Upper lobe of left lung (tissue), 4 donors: Measurements from ENCODE around the gene CNTN6.

Experiments
- POLR2A ChIP-seq, 4 donors: fragments of 450-650 bp; IDR thresholded peaks; one replicate each; pipeline ENCODE4 v1.5.1; 2016 to 2017; ENCODE audit warnings: antibody characterized with exemption in 4 of 4, mild to moderate bottlenecking in 2 of 4
- TF ChIP-seq, protein P1 (sequence below), 6 experiments: fragments of 450-650 bp in 4 of 6; fragments of 200-600 bp in 2 of 6; sonication (generic) in 2 of 6; IDR thresholded peaks; one replicate each; pipeline ENCODE4 v1.5.1; 2016 to 2019; ENCODE audit warnings: antibody characterized with exemption in 6 of 6

DNA sequence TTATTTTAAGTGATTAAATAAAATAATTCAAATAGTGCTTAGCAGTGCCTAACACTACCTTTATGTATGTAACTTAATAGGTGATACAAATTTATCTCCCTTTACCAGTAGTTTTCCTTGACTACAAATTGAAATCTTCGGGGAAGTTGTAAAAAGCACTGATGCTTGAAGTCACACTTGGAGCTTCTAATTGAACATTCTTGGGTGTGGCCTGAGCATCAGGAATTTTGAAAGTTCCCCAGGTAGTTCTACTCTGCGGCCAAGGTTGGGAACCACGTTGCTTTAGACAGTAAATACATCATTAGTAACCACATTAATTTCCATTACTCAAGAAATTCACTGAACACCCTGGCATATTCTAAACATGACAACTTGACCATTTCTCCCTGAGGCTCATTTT is 351.4 kb downstream of the CNTN6 start:
- TF ChIP-seq POLR2A (IDR thresholded peaks at IDR 0.05) = no peak
- TF ChIP-seq, protein P1, sequence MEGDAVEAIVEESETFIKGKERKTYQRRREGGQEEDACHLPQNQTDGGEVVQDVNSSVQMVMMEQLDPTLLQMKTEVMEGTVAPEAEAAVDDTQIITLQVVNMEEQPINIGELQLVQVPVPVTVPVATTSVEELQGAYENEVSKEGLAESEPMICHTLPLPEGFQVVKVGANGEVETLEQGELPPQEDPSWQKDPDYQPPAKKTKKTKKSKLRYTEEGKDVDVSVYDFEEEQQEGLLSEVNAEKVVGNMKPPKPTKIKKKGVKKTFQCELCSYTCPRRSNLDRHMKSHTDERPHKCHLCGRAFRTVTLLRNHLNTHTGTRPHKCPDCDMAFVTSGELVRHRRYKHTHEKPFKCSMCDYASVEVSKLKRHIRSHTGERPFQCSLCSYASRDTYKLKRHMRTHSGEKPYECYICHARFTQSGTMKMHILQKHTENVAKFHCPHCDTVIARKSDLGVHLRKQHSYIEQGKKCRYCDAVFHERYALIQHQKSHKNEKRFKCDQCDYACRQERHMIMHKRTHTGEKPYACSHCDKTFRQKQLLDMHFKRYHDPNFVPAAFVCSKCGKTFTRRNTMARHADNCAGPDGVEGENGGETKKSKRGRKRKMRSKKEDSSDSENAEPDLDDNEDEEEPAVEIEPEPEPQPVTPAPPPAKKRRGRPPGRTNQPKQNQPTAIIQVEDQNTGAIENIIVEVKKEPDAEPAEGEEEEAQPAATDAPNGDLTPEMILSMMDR (IDR thresholded peaks at IDR 0.05) = no peak
